HepG2 (cell line): ENCODE data around the gene ZMYM4. TPM values are rescaled to one million over a fixed set of nuclear protein-coding genes. Genes with fewer than 3 reads are reported as not detected.
A peak's percentile ranks its signal among the peaks of the same experiment; 100 is the strongest.

Experiments used
- ATAC-seq: fragments of 200-7000 bp; cut with Tn5 transposase; 3 replicates; pipeline ENCODE4 v1.9.1; 2020; ENCODE audit warnings: mild to moderate bottlenecking, moderate library complexity
- BruUV-seq: library from RNA; stranded (reverse); fragments of 400-500 nt; replicated peaks from 2 replicates; lab custom pipeline; 2021; lab: Mats Ljungman, UMichigan
- CTCF ChIA-PET: fragments of 300-600 bp; formaldehyde crosslinking; extraction: SDS; loops from one replicate; lab custom pipeline; 2021; ENCODE audit warnings: low total read pairs, inconsistent platforms, low intra/inter-chr PET ratio; lab: Yijun Ruan, JAX
- POLR2A ChIA-PET: fragments of 350-600 bp; sonication (Branson Sonifier 250); formaldehyde crosslinking; loops from one replicate; lab custom pipeline; 2020; ENCODE audit warnings: antibody characterized with exemption, inconsistent platforms; lab: Yijun Ruan, JAX
- DNase-seq: peaks from one replicate; pipeline ENCODE4 v3.0.0-alpha.2; 2015; ENCODE audit warnings: low spot score
- FAIRE-seq: peaks from 3 replicates; lab custom pipeline; 2011; peaks lifted over from hg19 to GRCh38; lab: Jason Lieb, UNC
- H2AFZ ChIP-seq: one replicate; pipeline ENCODE4 v1.6.1; 2011; ENCODE audit warnings: low read length, inconsistent platforms
- H3K27ac ChIP-seq: fragments of 300-600 bp; 3 replicates; pipeline ENCODE4 v1.8.0; 2011; ENCODE audit warnings: mixed run types, mild to moderate bottlenecking, mixed read lengths, low read length, inconsistent platforms; ENCODE audit not compliant: insufficient read depth; ENCODE audit errors: extremely low read length
- H3K27me3 ChIP-seq, 2 experiments: fragments of 200-600 bp in 1 of 2; 2 replicates in 1 of 2; 3 replicates in 1 of 2; pipeline versions ENCODE4 v1.6.0 to v1.8.0; 2011; ENCODE audit warnings: low read length in 2 of 2, mild to moderate bottlenecking in 2 of 2, moderate library complexity in 2 of 2, inconsistent platforms in 1 of 2; ENCODE audit not compliant: insufficient read depth in 2 of 2, control insufficient read depth in 1 of 2
- H3K36me3 ChIP-seq, 2 experiments: fragments of 200-600 bp in 1 of 2; replicated peaks in 1 of 2; 2 replicates in 1 of 2; 3 replicates in 1 of 2; pipeline versions ENCODE4 v1.5.1 to v1.8.0; 2011; ENCODE audit warnings: low read length in 2 of 2, inconsistent platforms in 1 of 2; ENCODE audit not compliant: insufficient read depth in 2 of 2, control insufficient read depth in 1 of 2
- H3K4me1 ChIP-seq: 2 replicates; pipeline ENCODE4 v1.5.1; 2012; ENCODE audit warnings: low read length, inconsistent platforms; ENCODE audit not compliant: insufficient read depth
- H3K4me2 ChIP-seq: 2 replicates; pipeline ENCODE4 v1.6.0; 2011; ENCODE audit warnings: low read depth, low read length, inconsistent platforms
- H3K4me3 ChIP-seq, 3 experiments: fragments of 200-600 bp in 1 of 3; sonication (generic), shearing (Covaris generic) in 1 of 3; replicated peaks in 1 of 3; 2 replicates each; pipeline ENCODE4 v1.5.1; 2011 to 2016; ENCODE audit warnings: low read length in 3 of 3, inconsistent platforms in 2 of 3, low read depth in 2 of 3, mild to moderate bottlenecking in 2 of 3, control low read depth in 1 of 3, mixed read lengths in 1 of 3; ENCODE audit not compliant: insufficient read depth in 1 of 3
- H3K79me2 ChIP-seq: one replicate; pipeline ENCODE4 v1.6.1; 2011; ENCODE audit warnings: low read length, inconsistent platforms; ENCODE audit not compliant: insufficient read depth
- H3K9ac ChIP-seq: 2 replicates; pipeline ENCODE4 v1.6.0; 2011; ENCODE audit warnings: mild to moderate bottlenecking, low read depth, low read length, inconsistent platforms; ENCODE audit not compliant: insufficient read depth
- H3K9me3 ChIP-seq: 2 replicates; pipeline ENCODE4 v1.5.1; 2012; ENCODE audit warnings: mild to moderate bottlenecking, low read length
- H4K20me1 ChIP-seq: 2 replicates; pipeline ENCODE4 v1.6.0; 2011; ENCODE audit warnings: inconsistent platforms, mild to moderate bottlenecking, low read length, moderate library complexity; ENCODE audit not compliant: insufficient read depth
- ATM ChIP-seq: fragments of 450-650 bp; IDR thresholded peaks from 2 replicates; pipeline ENCODE4 v1.7.1; 2017; ENCODE audit warnings: mild to moderate bottlenecking, borderline replicate concordance
- ELF3 ChIP-seq: IDR thresholded peaks from 2 replicates; pipeline ENCODE4 v1.6.1; 2016; ENCODE audit warnings: missing genetic modification reagents, missing compliant biosample characterization
- ISL2 ChIP-seq: sonication (generic); formaldehyde crosslinking; IDR thresholded peaks from 2 replicates; pipeline ENCODE4 v1.5.0; 2020; ENCODE audit warnings: missing genetic modification reagents
- KAT8 ChIP-seq: IDR thresholded peaks from 2 replicates; pipeline ENCODE4 v1.6.1; 2016; ENCODE audit warnings: missing genetic modification reagents, missing compliant biosample characterization
- KDM5A ChIP-seq: fragments of 200-600 bp; sonication (generic); IDR thresholded peaks from 2 replicates; pipeline ENCODE4 v1.7.0; 2018; ENCODE audit warnings: antibody characterized with exemption, mild to moderate bottlenecking, low read length, borderline replicate concordance
- LCORL ChIP-seq, 2 experiments: fragments of 450-650 bp in 1 of 2; sonication (generic) in 1 of 2; formaldehyde crosslinking in 1 of 2; IDR thresholded peaks; 2 replicates each; pipeline versions ENCODE4 v1.5.0 to v1.6.1; 2017 to 2020; ENCODE audit warnings: antibody characterized with exemption in 1 of 2, missing genetic modification reagents in 1 of 2
- NFYC ChIP-seq: IDR thresholded peaks from 2 replicates; pipeline ENCODE4 v1.6.1; 2016; ENCODE audit warnings: missing genetic modification reagents, missing compliant biosample characterization
- NR2F6 ChIP-seq, 2 experiments: IDR thresholded peaks; 2 replicates each; pipeline ENCODE4 v1.6.1; 2016; ENCODE audit warnings: antibody characterized with exemption in 1 of 2, mild to moderate bottlenecking in 1 of 2
- SAP130 ChIP-seq: IDR thresholded peaks from 2 replicates; pipeline ENCODE4 v1.6.1; 2016; ENCODE audit warnings: low read depth
- TEAD3 ChIP-seq: optimal IDR thresholded peaks from 2 replicates; pipeline ENCODE3; 2016; ENCODE audit warnings: borderline replicate concordance
- ZFP1 ChIP-seq: IDR thresholded peaks from 2 replicates; pipeline ENCODE4 v1.6.1; 2016
- ZMYM4 ChIP-seq: sonication (generic); formaldehyde crosslinking; IDR thresholded peaks from 2 replicates; pipeline ENCODE4 v1.8.1; 2023; ENCODE audit warnings: mild to moderate bottlenecking, missing genetic modification reagents
- ZNF10 ChIP-seq: sonication (generic); formaldehyde crosslinking; IDR thresholded peaks from 2 replicates; pipeline ENCODE4 v1.4.0; 2020; ENCODE audit warnings: mild to moderate bottlenecking, low read depth, missing genetic modification reagents, borderline replicate concordance
- ZNF333 ChIP-seq: sonication (generic); formaldehyde crosslinking; IDR thresholded peaks from 2 replicates; pipeline ENCODE4 v1.4.0; 2020; ENCODE audit warnings: mild to moderate bottlenecking, missing genetic modification reagents, borderline replicate concordance
- ZSCAN20 ChIP-seq: sonication (generic); formaldehyde crosslinking; IDR thresholded peaks from 2 replicates; pipeline ENCODE4 v1.4.0; 2020; ENCODE audit warnings: missing genetic modification reagents, mild to moderate bottlenecking, borderline replicate concordance
- WGBS: methylation state at CpG from one replicate; pipeline ENCODE4 v1.1.6; 2017; ENCODE audit warnings: low lambda C conversion rate; 5-methylcytosine and 5-hydroxymethylcytosine counted together
- in situ Hi-C: cut with HindIII; loops from 2 replicates; pipeline ENCODE4 v1.10.0; 2017; ENCODE audit warnings: low pct_unique_long_range_greater_than_20kb; ENCODE audit not compliant: extremely low pct_ligation_motif_present
- intact Hi-C: fragments of 100-400 bp; cut with micrococcal nuclease; formaldehyde crosslinking; loops from one replicate; pipeline ENCODE4 v1.10.0; 2022; ENCODE audit not compliant: unreplicated experiment
- polyA plus RNA-seq, 8 experiments: library from polyadenylated mRNA; depleted of rRNA in 3 of 8; stranded (reverse) in 7 of 8; unstranded in 1 of 8; fragments of >200 nt; fragmentation: Illumina TruSeq in 4 of 8; extraction: Trizol in 4 of 8; gene quantifications; 2 replicates each; pipeline versions ENCODE4 v1.2.1 to v1.2.3, GENCODE V29; 2011 to 2016; ENCODE audit warnings: low read depth in 4 of 8, missing spikeins in 1 of 8, mixed read lengths in 1 of 8; ENCODE audit not compliant: insufficient read depth in 1 of 8
- total RNA-seq, 5 experiments: library from RNA; depleted of rRNA; stranded (reverse); fragments of >200 nt; fragmentation: Illumina TruSeq; extraction: Trizol; gene quantifications; 2 replicates each; pipeline ENCODE4 v1.2.3, GENCODE V29; 2016; ENCODE audit warnings: low read depth in 1 of 5
- TF ChIP-seq, protein P1 (sequence below): sonication (generic); formaldehyde crosslinking; IDR thresholded peaks from 2 replicates; pipeline ENCODE4 v1.5.0; 2020; ENCODE audit warnings: missing genetic modification reagents, mild to moderate bottlenecking, borderline replicate concordance
- TF ChIP-seq, protein P2 (sequence below): sonication (generic); formaldehyde crosslinking; IDR thresholded peaks from 2 replicates; pipeline ENCODE4 v1.8.1; 2023; ENCODE audit warnings: mild to moderate bottlenecking, missing genetic modification reagents, borderline replicate concordance
- TF ChIP-seq, protein P3 (sequence below): IDR thresholded peaks from 2 replicates; pipeline ENCODE4 v1.4.0; 2020; ENCODE audit warnings: mild to moderate bottlenecking, missing genetic modification reagents

Gene ZMYM4
- total and polyA plus RNA-seq, 2 of the 13 experiments (the other 11 are each of a cell fraction or from before 2014, with no cell fraction given): 13.9 to 37.6 TPM

DNA sequence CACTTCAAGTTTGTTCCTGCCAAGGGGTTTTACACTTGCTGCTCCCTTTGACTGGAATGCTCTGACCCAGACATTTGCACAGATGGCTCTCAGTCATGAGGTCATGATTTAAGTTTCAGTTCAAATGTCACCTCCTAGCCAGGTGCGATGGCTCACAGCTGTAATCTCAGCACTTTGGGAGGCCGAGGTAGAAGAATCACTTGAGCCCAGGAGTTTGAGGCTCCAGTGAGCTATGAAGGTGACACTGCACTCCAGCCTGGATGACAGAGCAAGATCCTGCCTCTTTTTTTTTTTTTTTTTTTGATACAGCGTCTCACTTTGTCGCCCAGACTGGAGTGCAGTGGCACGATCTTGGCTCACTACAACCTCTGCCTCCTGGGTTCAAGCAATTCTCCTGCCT is 4.5 kb upstream of the ZMYM4 start (continued):
- TF ChIP-seq, protein P1, sequence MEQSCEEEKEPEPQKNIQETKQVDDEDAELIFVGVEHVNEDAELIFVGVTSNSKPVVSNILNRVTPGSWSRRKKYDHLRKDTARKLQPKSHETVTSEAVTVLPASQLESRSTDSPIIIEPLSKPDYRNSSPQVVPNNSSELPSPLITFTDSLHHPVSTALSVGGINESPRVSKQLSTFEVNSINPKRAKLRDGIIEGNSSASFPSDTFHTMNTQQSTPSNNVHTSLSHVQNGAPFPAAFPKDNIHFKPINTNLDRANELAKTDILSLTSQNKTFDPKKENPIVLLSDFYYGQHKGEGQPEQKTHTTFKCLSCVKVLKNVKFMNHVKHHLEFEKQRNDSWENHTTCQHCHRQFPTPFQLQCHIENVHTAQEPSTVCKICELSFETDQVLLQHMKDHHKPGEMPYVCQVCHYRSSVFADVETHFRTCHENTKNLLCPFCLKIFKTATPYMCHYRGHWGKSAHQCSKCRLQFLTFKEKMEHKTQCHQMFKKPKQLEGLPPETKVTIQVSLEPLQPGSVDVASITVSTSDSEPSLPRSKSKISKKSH (CRISPR knock-in tag): no peak

DNA sequence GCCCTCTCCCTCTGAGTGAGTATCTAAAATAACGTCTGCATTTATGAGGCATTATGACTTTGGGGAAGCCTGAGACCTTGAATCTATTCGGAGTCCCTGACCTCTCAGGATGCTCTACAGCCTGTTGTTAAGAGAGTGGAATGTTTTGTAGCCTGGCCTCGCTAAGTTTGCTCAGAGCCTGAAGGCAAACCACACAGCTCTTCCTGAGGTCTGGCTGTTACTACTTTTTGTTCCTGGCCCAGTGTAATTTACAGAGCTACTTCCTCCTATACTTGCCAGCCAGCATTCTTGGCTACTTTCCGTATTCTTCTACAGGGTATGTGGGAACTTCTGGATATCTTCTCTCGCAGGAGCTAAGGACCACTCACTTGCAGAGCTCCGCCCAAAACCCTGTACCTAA is 3.6 kb upstream of the ZMYM4 start:
- CTCF ChIA-PET: no interaction called here
- H4K20me1 ChIP-seq: no peaks in the 10 kb centered on the region
- H3K27ac ChIP-seq: no peak overlapping the region
- in situ Hi-C loops (no loop called here), intact Hi-C loops (no loop called here)
- H3K27me3 ChIP-seq: no peaks in the 10 kb centered on the region; a peak in 1 of 5 replicates
- no peak overlapping the region for H2AFZ ChIP-seq
- H3K79me2 ChIP-seq: peaks cover 9% of the 10 kb centered on the region
- WGBS: 19% methylated on average over 5 of the region's 6 CpGs
- H3K4me1 ChIP-seq: peaks cover 32% of the 10 kb centered on the region
- DNase-seq: peak; percentile 27
- H3K4me2 ChIP-seq: peak overlapping the region; percentile 59
- BruUV-seq: no TSS peak
- H3K4me3 ChIP-seq: peak overlapping the region in 2 of 3 experiments; percentile 5 to 40; a peak in 2 of 6 replicates
- FAIRE-seq: peak; percentile 30
- no peaks in the 10 kb centered on the region for H3K9me3 ChIP-seq
- peak; percentile 55 for ATAC-seq
- H3K9ac ChIP-seq: no peak overlapping the region
- POLR2A ChIA-PET: interaction anchor here (1.0 kb wide), 1 partner anchor 74 kb away, joined by 3 read pairs; no protein-coding TSS in a partner anchor
- H3K36me3 ChIP-seq: no peaks in the 10 kb centered on the region
- no peak for TF ChIP-seq ISL2 (CRISPR knock-in tag)
- TF ChIP-seq LCORL (IDR thresholded peaks at IDR 0.05): no peak
- TF ChIP-seq LCORL (CRISPR knock-in tag; IDR thresholded peaks at IDR 0.05): no peak
- no peak for TF ChIP-seq ZNF333 (CRISPR knock-in tag)
- no peak for TF ChIP-seq ZNF10 (CRISPR knock-in tag)
- TF ChIP-seq KDM5A: no peak
- TF ChIP-seq KAT8 (CRISPR knock-in tag): peak; percentile 30; the same call in 1 of the 2 replicates
- TF ChIP-seq, protein P2, sequence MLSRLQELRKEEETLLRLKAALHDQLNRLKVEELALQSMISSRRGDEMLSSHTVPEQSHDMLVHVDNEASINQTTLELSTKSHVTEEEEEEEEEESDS (CRISPR knock-in tag): no peak
- TF ChIP-seq, protein P3, sequence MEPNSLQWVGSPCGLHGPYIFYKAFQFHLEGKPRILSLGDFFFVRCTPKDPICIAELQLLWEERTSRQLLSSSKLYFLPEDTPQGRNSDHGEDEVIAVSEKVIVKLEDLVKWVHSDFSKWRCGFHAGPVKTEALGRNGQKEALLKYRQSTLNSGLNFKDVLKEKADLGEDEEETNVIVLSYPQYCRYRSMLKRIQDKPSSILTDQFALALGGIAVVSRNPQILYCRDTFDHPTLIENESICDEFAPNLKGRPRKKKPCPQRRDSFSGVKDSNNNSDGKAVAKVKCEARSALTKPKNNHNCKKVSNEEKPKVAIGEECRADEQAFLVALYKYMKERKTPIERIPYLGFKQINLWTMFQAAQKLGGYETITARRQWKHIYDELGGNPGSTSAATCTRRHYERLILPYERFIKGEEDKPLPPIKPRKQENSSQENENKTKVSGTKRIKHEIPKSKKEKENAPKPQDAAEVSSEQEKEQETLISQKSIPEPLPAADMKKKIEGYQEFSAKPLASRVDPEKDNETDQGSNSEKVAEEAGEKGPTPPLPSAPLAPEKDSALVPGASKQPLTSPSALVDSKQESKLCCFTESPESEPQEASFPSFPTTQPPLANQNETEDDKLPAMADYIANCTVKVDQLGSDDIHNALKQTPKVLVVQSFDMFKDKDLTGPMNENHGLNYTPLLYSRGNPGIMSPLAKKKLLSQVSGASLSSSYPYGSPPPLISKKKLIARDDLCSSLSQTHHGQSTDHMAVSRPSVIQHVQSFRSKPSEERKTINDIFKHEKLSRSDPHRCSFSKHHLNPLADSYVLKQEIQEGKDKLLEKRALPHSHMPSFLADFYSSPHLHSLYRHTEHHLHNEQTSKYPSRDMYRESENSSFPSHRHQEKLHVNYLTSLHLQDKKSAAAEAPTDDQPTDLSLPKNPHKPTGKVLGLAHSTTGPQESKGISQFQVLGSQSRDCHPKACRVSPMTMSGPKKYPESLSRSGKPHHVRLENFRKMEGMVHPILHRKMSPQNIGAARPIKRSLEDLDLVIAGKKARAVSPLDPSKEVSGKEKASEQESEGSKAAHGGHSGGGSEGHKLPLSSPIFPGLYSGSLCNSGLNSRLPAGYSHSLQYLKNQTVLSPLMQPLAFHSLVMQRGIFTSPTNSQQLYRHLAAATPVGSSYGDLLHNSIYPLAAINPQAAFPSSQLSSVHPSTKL: peak; percentile 26; the same call in 1 of the 2 replicates
- TF ChIP-seq ZFP1 (CRISPR knock-in tag): no peak
- no peak for TF ChIP-seq ATM
- peak; percentile 47; the same call in 1 of the 2 replicates for TF ChIP-seq ELF3
- TF ChIP-seq SAP130 (CRISPR knock-in tag): peak; percentile 28; the same call in 1 of the 2 replicates
- TF ChIP-seq ZMYM4 (CRISPR knock-in tag): no peak
- no peak for TF ChIP-seq NR2F6 (IDR thresholded peaks at IDR 0.05)
- peak; percentile 11; the same call in 1 of the 2 replicates for TF ChIP-seq NR2F6 (CRISPR knock-in tag; IDR thresholded peaks at IDR 0.05)
- no peak for TF ChIP-seq NFYC (CRISPR knock-in tag)
- TF ChIP-seq ZSCAN20: no peak
- TF ChIP-seq TEAD3 (CRISPR knock-in tag): peak; percentile 36
